Heart right ventricle (tissue), 16 donors: Measurements from ENCODE around the gene MRI1. TPM values are rescaled to one million over a fixed set of nuclear protein-coding genes. Genes with fewer than 3 reads are reported as not detected.

Experiments used
- ATAC-seq, 8 donors: fragments of 200-7000 bp; cut with Tn5 transposase; one replicate each; pipeline ENCODE4 v1.9.1; 2020; ENCODE audit warnings: mild to moderate bottlenecking in 8 of 8, moderate library complexity in 8 of 8, moderate number of reproducible peaks in 1 of 8
- DNase-seq, 2 donors: peaks; one replicate each; pipeline ENCODE4 v3.0.0-alpha.2; 2020
- H3K27ac ChIP-seq, 10 donors: fragments of 200-600 bp; sonication (generic) in 2 of 10; one replicate each; pipeline versions ENCODE4 v1.5.0 to v1.8.0; 2020 to 2022; ENCODE audit warnings: mild to moderate bottlenecking in 3 of 10
- H3K27me3 ChIP-seq, 7 donors: fragments of 200-600 bp; one replicate each; pipeline ENCODE4 v1.8.0; 2021 to 2022; ENCODE audit warnings: mild to moderate bottlenecking in 2 of 7
- H3K36me3 ChIP-seq, 9 donors: fragments of 200-600 bp; sonication (generic) in 1 of 9; one replicate each; pipeline versions ENCODE4 v1.5.0 to v1.8.0; 2020 to 2022; ENCODE audit warnings: mild to moderate bottlenecking in 2 of 9
- H3K4me1 ChIP-seq, 9 donors: fragments of 200-600 bp; sonication (generic) in 1 of 9; one replicate each; pipeline versions ENCODE4 v1.5.0 to v1.8.0; 2020 to 2022; ENCODE audit warnings: mild to moderate bottlenecking in 4 of 9
- H3K4me3 ChIP-seq, 10 donors: fragments of 200-600 bp; sonication (generic) in 2 of 10; one replicate each; pipeline versions ENCODE4 v1.5.0 to v1.8.0; 2020 to 2022; ENCODE audit warnings: mild to moderate bottlenecking in 7 of 10, moderate library complexity in 2 of 10
- H3K9me3 ChIP-seq, 11 donors: fragments of 200-600 bp in 10 of 11; sonication (generic) in 2 of 11; one replicate each; pipeline versions ENCODE4 v1.5.0 to v1.8.0; 2013 to 2022; ENCODE audit warnings: mild to moderate bottlenecking in 2 of 11, control low read depth in 1 of 11, moderate library complexity in 1 of 11
- CTCF ChIP-seq, 9 donors: fragments of 200-600 bp; sonication (generic) in 2 of 9; IDR thresholded peaks; one replicate each; pipeline versions ENCODE4 v1.5.0 to v1.8.0; 2021 to 2022; ENCODE audit warnings: antibody characterized with exemption in 9 of 9, mild to moderate bottlenecking in 5 of 9, moderate library complexity in 1 of 9
- WGBS, 2 donors: extraction: QIAGEN DNeasy Blood & Tissue Kit; methylation state at CpG; one replicate each; pipeline ENCODE4 v1.1.7; 2013; ENCODE audit warnings: inconsistent platforms in 1 of 2; 5-methylcytosine and 5-hydroxymethylcytosine counted together
- intact Hi-C, 10 donors: fragments of 100-400 bp; cut with DNase I; formaldehyde crosslinking; loops; one replicate each; pipeline versions ENCODE4 v1.11.1 to v1.14.2; 2022
- polyA plus RNA-seq, 2 donors: library from polyadenylated mRNA; stranded (reverse); fragments of 200-250 nt; gene quantifications; one replicate each; pipeline ENCODE4 v1.2.3, GENCODE V29; 2013
- total RNA-seq, 10 donors: library from RNA; stranded (reverse); fragmentation: NEBNext Ultra II Directional in 3 of 10; extraction: Animal tissue kit (Norgen Biotek cat#: 25700) in 3 of 10; gene quantifications; one replicate each; pipeline versions ENCODE4 v1.2.1 to v1.2.4, GENCODE V29; 2021 to 2023
- donor health status: Arrhythmogenic right ventricular cardiomyopathy.
- donor health status: ischemic (EF 13 %, LVEDD 7.1; RV severe dilation, severe dysfunction).
- donor health status: healthy with polysubstance abuse.
- donor health status: DM: no; HTN: yes; CAD: no.
- donor health status: DM: no; HTN: no; CAD: no.
- donor health status: ischemic (EF 25% LVEDD 6.9; RV normal size, moderate dysfunction).
- donor health status: ischemic (EF 25% LVEDD 5.7; RV mildly dilated, moderate dysfunction).
- donor health status: healthy.
- donor health status: DM: yes; HTN: yes; CAD: no.
- donor health status: Ischemic cardiomyopathy.
- donor health status: ischemic (EF 35%, LVEDD 5.7; RV mildly dilated, moderate dysfunction).
- donor health status: nonischemic (EF 11% LVEDD 7.7; RV severe dilation, severe dysfunction).
- donor health status: DM: yes; HTN: yes; CAD: no.
- donor health status: PGD.
- donor health status: ischemic (EF 29% LVEDD 5.4; RV normal size, mild dysfunction).
- donor health status: nonischemic (EF 23%, LVEDD 6.1; RV moderate dilation, normal function).

The MRI1 gene
- total and polyA plus RNA-seq, 12 donors: 9.9 to 18.7 (median 13.0) TPM

- H3K27me3 ChIP-seq: no peaks in the 10 kb centered on the region
- peaks cover 0 to 52% (median 33%) of the 10 kb centered on the region in 9 donors for H3K36me3 ChIP-seq
- H3K4me3 ChIP-seq: no peak overlapping the region
- H3K4me1 ChIP-seq: peaks cover 0 to 15% (median 11%) of the 10 kb centered on the region in 9 donors
- no peaks in the 10 kb centered on the region for H3K9me3 ChIP-seq
- H3K27ac ChIP-seq: no peak overlapping the region
- no peak for DNase-seq
- intact Hi-C loops: loop anchor here in 1 of 10 donors (10.0 kb wide), 1 partner anchor 306 kb away; the partner anchor contains the start of gene MISP3
- no peak for ATAC-seq
- 94% methylated on average over 19 of the region's 19 CpGs for WGBS, 2 donors
- no peak for TF ChIP-seq CTCF (IDR thresholded peaks at IDR 0.05)
These were observed 4.2 kb downstream of the MRI1 start for GRCh38 chr19:13768510-13768909.

DNA sequence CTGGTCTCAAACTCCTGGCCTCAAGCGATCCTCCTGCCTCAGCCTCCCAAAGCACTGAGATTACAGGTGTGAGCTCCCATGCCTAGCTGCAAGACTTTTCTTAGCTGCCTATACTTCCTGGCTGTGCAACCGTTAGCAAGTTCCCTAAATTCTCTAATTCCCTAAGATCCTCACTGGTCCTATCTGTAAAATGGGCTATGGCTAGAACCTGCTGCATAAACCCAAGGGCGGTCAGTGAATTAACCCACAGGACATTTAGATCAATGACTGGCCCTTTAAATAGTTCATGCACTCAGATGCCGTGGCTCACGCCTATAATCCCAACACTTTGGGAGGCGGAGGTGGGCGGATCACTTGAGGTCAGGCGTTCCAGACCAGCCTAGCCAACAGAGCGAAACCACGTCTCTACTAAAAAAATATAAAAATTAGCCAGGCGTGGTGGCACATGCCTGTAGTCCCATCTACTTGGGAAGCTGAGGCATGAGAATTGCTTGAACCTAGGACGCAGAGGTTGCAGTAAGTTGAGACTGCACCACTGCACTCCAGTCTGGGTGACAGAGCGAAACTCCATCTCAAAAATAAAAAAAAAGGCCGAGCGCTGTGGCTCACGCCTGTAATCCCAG lies 5.8 kb downstream of the MRI1 start:
- H3K4me1 ChIP-seq: peaks cover 0 to 19% (median 14%) of the 10 kb centered on the region in 9 donors
- H3K27me3 ChIP-seq: no peaks in the 10 kb centered on the region
- H3K36me3 ChIP-seq: peaks cover 0 to 52% (median 33%) of the 10 kb centered on the region in 9 donors
- DNase-seq (no peak), ATAC-seq (no peak)
- no peaks in the 10 kb centered on the region for H3K9me3 ChIP-seq
- intact Hi-C loops: loop anchor here in 1 of 10 donors (10.0 kb wide), 1 partner anchor 305 kb away; the partner anchor contains the start of gene MISP3
- no peak overlapping the region for H3K27ac ChIP-seq
- no peak for TF ChIP-seq CTCF (IDR thresholded peaks at IDR 0.05)
- 90 to 94% methylated on average over 16 of the region's 16 CpGs for WGBS, 2 donors
- H3K4me3 ChIP-seq: no peak overlapping the region

DNA sequence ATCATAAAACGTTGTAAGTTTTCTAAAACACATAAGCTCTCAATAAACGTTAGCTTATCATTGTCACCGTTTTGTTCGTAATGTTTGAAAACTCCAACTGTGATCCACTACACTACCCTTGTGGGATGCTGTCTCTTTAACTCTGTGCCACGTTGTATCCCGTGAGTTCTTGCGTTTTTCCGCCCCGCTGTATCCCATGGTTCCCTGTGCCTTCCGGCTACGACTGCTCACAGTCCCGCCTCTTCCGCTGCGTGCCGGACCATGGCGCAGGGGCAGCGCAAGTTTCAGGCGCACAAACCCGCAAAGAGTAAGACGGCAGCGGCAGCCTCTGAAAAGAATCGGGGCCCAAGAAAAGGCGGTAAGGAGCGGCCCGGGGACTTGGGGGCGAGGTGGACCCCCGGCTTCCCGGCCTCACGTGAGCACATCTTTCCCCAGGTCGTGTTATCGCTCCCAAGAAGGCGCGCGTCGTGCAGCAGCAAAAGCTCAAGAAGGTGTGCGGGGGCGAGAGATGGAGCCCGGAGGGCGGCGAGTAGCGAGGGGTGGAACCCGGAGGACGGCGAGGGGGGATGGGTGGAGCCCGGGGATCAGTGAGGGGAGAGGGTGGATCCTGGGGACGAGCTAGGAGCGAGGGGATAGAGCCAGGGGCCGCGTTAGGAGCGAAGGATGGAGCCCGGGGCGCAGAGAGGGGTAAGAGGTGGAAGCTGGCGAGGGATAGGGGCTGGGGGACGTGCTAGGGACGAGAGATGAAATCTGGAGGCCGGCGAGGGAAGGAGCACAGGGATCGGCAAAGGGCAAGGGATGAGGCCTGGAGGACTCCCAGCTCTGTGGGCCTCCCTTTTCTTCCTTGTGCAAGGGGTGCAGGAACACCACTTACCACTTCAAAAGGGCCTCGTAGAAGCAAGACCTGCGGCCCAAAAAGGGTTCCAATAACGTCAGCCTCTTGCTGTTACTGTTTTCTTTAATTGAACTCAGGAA lies 10.2 kb downstream of the MRI1 start, which contains the start of gene C19orf53:
C19orf53 (plus strand) TSS at position 240 of the 975 bp plus-strand sequence; CDS start at position 262, 22 bp downstream.
- Histone ChIP-seq H3K27ac (peak within 1 kb of the TSS; percentile 62 to 94 (median 86)), H3K4me1 (peaks cover 0 to 23% (median 19%) of the 10 kb centered on the region in 9 donors), H3K4me3 (peak within 1 kb of the TSS; percentile 74 to 98 (median 89)), H3K36me3 (peaks cover 0 to 78% (median 34%) of the 10 kb centered on the region in 9 donors), H3K9me3 (no peaks in the 10 kb centered on the region), H3K27me3 (no peaks in the 10 kb centered on the region)
- TF ChIP-seq CTCF (IDR thresholded peaks at IDR 0.05): no peak
- intact Hi-C loops: loop anchor here in 1 of 10 donors (10.0 kb wide), 1 partner anchor 300 kb away; the partner anchor contains the start of gene MISP3
- peak; percentile 88 to 93 for DNase-seq
- ATAC-seq: peak; percentile 95 to 99 (median 98)
- 0% methylated on average over 61 of the region's 61 CpGs for WGBS, 2 donors

- H3K4me1 ChIP-seq: peaks cover 0 to 50% (median 30%) of the 10 kb centered on the region in 9 donors
- ATAC-seq (no peak), DNase-seq (no peak)
- no peak overlapping the region for H3K27ac ChIP-seq
- intact Hi-C loops: loop anchor here in 1 of 10 donors (10.0 kb wide), 1 partner anchor 296 kb away; the partner anchor contains the start of gene MISP3
- no peaks in the 10 kb centered on the region for H3K9me3 ChIP-seq
- 85 to 89% methylated on average over 9 of the region's 9 CpGs for WGBS, 2 donors
- peaks cover 0 to 45% (median 17%) of the 10 kb centered on the region in 9 donors for H3K36me3 ChIP-seq
- no peak overlapping the region for H3K4me3 ChIP-seq
- no peak for TF ChIP-seq CTCF (IDR thresholded peaks at IDR 0.05)
- no peaks in the 10 kb centered on the region for H3K27me3 ChIP-seq
These were observed 14.1 kb downstream of the MRI1 start for GRCh38 chr19:13778398-13778797.
